HG02610 (cell line): ENCODE data around the gene GSTM3.
"Not testable (repeated sequence)": the region's sequence is repeated elsewhere in the genome, so short reads cannot be mapped to it uniquely, and the experiment has no call there.

Experiments used
- ATAC-seq: cut with Tn5 transposase; IDR thresholded peaks from one replicate; pipeline ENCODE4 v1.9.1; 2021; ENCODE audit warnings: mild to moderate bottlenecking, moderate library complexity; ENCODE audit not compliant: unreplicated experiment

GSTM3 gene

GRCh38 chr1:109708949-109709348 is 31.9 kb downstream of the GSTM3 start:
- ATAC-seq = not testable (repeated sequence)

DNA sequence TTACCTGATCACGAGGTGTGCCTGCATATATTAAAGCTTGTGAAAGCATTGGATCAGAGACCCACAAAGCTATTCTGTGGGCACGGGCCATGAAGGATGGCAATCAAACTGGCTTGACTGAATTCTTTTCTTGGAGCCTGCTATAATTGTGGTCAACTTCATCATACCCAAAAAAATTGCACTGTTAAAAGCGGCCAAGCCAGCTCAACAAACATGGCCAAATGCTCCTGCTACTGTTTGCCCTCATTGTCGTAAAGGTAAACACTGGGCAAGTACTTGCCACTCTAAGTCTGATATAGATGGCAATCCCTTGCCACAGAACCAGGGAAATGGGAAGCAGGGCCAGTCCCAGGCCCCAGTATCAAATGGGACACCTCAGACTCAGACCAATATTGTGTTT is 35.4 kb downstream of the GSTM3 start:
- no peak for ATAC-seq

DNA sequence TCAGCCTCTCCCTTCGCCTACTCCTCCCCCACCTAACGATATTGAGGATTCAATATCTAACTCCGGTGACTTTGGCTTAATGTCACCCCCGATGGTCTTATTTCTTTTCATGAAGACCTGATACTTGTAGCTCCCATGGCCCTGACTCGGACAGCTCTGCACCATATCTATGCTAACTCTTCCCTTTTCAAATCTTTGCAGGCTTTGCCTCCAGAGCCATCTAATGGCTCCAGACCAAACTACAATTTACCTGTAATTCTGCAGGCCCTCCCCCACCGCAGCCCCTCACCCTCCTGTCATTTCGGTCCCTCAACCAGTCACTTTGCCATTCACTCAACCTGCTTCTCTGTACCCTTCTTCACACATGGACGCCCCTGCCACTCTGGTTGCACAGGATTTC is 36.7 kb downstream of the GSTM3 start:
- no peak for ATAC-seq

GRCh38 chr1:109702940-109703339 is 37.9 kb downstream of the GSTM3 start:
- ATAC-seq = not testable (repeated sequence)

- ATAC-seq = not testable (repeated sequence)
Observed at GRCh38 chr1:109697861-109698260, 43.0 kb downstream of the GSTM3 start.

- ATAC-seq = no peak
Observed at GRCh38 chr1:109697066-109697465, 43.8 kb downstream of the GSTM3 start.

- ATAC-seq = not testable (repeated sequence)
Observed at GRCh38 chr1:109695138-109695537, 45.7 kb downstream of the GSTM3 start.

DNA sequence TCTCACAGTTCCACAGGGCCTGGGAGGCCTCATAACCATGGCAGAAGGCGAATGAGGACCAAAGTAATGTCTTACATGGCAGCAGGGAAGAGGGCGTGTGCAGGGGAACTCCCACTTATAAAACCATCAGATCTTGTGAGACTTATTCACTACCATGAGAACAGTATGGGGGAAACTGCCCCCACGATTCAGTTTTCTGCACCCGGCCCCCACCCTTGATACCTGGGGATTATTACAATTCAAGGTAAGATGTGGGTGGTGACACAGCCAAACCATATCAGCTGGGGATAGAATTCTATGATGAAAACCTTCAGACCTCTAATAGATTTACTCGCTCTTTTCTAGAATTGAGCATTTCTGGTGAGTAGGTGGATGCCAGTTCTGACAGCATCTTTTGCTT is 46.4 kb downstream of the GSTM3 start:
- not testable (repeated sequence) for ATAC-seq

DNA sequence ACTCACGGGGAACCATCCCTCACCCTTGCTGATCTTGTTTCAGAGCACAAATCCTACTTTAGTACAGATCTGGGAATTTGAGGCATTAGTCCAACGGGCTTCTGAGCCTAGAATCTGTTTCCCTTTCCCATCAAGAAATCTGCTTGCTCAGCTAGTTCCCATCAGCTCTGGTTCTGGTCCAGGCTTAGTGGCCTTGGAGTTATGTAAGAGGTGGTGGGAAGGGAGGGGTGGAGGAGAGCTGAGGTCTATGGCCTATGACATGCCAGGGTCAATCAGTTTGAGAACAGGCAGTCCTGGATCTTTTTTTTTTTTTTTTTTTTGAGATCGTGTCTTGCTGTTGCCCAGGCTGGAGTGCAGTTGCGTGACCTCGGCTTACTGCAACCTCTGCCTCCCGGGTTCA is 49.1 kb downstream of the GSTM3 start:
- no peak for ATAC-seq

DNA sequence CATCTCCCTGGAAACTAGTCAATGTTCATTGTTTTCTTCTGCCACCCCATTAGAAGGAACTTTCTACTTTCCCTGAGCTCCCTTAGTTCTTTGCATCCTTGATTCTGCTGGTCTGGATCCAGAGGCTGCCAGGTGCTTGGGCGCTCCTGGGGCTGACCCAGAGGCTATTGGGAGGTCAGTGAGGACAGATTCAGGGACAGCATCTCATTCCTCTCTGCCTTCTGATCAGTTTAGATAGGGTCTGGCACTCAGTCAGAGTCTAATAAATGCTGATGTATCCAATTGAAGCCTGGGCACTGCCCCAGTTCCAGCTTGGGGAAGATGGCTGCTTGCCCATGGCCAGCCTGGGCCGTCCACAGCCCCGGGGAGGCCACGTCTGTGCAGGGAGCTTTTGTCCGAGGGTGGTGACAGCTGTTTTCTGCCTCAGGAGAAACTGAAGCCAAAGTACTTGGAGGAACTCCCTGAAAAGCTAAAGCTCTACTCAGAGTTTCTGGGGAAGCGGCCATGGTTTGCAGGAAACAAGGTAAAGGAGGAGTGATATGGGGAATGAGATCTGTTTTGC is 50.9 kb downstream of the GSTM3 start:
- ATAC-seq = no peak

GRCh38 chr1:109687641-109688499 is 53.0 kb downstream of the GSTM3 start, which contains the start of gene GSTM1:
Gene GSTM1 (plus strand): TSS chr1:109687817. CDS start chr1:109687874, 57 bp downstream.
- ATAC-seq = peak; percentile 96

DNA sequence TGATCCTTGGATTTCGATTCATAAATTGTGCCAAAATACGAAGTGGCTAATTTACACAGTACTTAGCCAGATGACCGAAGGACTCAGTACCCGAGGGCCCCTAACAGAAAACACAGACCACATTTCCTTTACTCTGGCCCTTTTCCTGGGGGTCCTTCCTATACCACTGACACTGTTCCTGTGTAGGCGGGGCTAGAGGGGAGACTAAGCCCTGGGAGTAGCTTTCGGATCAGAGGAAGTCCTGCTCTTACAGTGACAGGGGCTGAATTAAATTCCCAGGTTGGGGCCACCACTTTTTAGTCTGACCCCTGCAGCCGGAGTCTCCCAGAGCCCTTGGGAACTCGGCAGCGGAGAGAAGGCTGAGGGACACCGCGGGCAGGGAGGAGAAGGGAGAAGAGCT is 53.7 kb downstream of the GSTM3 start:
- peak; percentile 13 for ATAC-seq

- not testable (repeated sequence) for ATAC-seq
Observed at GRCh38 chr1:109685890-109686289, 54.9 kb downstream of the GSTM3 start.

DNA sequence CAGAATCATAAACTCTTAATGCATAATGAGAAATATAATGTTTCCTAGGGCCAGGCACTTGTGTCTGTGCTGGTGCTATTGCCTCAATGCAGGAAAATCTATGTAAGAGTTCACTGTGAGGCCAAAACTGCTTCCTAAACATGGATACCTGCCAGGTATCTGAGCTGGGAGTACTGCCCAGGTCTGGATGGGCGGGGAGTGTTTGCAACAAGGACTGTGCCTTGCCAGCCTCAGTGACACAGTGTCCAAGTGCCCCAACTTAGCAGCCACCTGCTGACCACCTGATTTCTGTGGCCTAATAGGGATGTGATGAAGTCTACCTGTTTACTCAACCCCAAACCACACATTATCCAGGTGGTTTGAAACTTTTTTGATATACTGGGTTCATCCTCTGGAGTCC is 55.4 kb downstream of the GSTM3 start:
- ATAC-seq = not testable (repeated sequence)

DNA sequence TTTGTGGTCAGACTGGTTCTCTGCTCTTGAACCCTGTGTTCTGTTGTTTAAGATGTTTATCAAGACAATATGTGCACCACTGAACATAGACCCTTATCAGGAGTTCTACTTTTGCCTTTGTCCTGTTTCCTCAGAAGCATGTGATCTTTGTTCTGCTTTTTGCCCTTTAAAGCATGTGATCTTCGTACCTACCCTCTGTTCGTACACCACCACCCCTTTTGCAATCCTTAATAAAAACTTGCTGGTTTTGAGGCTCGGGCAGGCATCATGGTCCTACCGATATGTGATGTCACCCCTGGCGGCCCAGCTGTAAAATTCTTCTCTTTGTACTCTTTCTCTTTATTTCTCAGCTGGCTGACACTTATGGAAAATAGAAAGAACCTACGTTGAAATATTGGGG is 56.1 kb downstream of the GSTM3 start:
- ATAC-seq = not testable (repeated sequence)
